GM10847 (cell line): Measurements from ENCODE around the gene TRMT61A.

ENCODE experiments used
- POLR2A ChIP-seq: IDR thresholded peaks from 2 replicates; pipeline ENCODE4 v1.6.1; 2011; ENCODE audit not compliant: insufficient read length; ENCODE audit errors: extremely low read depth

Gene TRMT61A

DNA sequence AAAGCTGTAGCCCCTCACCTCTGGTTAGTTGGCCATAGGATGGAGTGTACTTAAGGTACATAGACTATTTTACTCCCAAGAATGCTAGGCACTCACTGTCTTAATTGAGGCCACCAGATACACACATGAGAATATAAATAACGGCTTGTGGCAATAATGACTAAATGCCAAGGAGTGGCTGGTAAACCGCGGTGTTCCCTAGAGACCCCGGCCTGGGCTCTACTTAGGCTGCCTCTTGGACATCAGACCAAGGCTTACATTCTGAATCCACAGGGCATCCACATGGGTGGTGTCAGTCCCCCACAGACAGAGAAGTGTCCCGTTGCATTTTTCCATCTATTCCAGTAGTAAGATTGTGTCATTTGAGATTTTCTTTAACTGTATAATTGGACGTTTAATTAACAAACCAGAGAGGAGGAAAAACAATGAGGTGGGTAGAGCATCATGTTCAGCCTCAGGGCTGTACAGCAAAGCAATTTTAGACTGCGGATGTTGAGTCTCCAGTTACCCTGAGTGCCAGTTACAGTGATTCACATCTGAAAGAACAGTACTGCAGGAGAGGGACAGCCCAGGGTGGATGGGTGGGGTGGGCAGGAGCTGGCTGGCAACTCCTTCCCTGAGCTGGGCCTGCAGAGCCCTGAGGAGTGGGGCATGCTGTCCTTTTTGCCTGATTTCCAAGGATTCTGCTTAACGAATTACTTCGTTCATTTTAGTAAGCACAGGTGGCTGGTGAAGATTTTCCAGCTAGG is 26.9 kb upstream of the TRMT61A start:
- TF ChIP-seq POLR2A, result no peak

DNA sequence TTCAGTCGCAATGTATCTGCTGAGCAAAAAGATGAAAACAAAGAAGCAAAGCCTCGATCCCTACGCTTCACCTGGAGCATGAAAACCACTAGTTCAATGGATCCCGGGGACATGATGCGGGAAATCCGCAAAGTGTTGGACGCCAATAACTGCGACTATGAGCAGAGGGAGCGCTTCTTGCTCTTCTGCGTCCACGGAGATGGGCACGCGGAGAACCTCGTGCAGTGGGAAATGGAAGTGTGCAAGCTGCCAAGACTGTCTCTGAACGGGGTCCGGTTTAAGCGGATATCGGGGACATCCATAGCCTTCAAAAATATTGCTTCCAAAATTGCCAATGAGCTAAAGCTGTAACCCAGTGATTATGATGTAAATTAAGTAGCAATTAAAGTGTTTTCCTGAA is 26.1 kb upstream of the TRMT61A start:
- no peak for TF ChIP-seq POLR2A

DNA sequence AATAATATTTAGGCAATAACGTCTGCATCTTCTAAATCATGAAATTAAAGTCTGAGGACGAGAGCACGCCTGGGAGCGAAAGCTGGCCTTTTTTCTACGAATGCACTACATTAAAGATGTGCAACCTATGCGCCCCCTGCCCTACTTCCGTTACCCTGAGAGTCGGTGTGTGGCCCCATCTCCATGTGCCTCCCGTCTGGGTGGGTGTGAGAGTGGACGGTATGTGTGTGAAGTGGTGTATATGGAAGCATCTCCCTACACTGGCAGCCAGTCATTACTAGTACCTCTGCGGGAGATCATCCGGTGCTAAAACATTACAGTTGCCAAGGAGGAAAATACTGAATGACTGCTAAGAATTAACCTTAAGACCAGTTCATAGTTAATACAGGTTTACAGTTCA is 25.7 kb upstream of the TRMT61A start:
- no peak for TF ChIP-seq POLR2A

DNA sequence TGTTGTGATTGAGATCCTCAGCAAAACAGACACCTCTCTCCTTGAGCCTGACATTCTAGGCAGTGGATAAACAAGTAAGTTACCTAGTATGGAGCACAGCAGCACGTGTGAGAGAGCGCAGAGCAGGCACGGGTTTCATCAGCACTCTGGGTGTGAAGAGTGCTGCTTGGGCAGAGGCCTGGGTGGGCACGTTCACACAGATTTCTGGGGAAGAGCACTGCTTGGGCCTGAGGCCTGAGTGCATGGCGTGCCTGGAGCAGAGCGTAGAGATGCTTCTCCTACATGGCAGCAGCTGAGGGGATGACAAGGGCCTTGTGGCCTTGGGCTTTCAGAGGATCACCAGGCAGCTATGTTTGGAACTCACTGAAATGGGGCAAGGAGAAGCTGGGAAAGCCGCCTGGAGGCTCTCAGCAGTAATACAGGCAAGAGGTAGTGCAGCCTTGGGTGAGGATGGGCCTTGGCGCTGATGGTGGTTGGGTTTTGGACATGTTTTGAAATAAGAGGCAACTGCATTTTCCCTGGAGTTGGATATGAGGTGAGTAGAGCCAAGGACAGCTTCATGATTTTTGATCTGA is 23.9 kb upstream of the TRMT61A start:
- TF ChIP-seq POLR2A, result no peak

DNA sequence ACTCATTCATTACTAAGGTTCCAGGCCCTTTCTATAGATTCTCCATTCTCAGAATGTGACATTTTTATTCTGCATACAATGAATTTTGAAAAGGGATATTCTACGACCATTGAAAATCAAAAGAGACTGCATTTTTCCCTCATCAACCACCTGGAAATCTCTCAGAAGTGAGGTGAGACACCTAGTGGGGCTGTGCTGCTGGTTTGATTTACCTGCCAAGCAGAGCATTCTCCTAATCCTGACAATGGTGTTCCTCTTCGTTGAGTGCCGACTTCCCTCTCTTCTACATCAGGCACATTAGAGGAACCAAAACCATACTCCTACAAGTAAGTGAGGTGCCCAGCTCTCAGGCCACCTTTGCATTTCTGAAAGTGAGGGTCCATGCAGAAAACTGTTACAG is 21.2 kb upstream of the TRMT61A start:
- no peak for TF ChIP-seq POLR2A

DNA sequence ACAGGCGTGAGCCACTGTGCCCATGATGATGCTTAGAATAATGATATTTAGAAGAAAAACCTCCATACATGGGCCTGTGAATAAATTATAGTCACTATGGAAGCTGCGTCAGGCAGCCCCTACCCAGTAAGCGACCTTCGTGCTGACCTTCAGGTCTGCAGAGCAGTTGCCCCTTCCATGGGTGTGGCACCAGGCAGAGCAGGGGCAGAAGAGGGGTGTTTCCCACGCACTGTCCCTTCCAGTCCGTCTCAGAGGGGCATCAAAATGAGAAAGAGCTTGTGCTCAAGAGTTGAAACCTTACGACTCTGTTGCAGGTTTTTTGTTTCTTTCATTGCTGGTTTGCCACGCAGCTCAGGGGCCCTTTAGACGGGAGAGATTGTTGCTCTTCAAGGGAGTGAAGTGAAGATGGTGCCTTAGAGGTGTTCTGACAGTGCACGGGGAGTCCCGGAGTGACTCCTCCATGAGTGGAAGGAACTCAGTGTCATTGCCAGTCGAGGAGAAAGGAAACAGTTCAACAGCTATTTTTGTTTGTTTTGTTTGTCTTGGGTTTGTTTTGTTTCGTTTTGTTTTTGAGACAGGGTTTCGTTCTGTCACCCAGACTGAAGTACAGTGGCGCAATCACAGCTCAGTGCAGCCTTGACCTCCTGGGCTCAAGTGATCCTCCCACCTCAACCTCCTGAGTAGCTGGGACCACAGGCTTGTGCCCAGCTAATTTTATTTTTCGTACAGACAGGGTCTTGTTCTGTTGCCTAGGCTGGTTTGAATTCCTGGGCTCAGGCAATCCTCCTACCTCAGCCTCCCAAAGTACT is 20.3 kb upstream of the TRMT61A start:
- no peak for TF ChIP-seq POLR2A

DNA sequence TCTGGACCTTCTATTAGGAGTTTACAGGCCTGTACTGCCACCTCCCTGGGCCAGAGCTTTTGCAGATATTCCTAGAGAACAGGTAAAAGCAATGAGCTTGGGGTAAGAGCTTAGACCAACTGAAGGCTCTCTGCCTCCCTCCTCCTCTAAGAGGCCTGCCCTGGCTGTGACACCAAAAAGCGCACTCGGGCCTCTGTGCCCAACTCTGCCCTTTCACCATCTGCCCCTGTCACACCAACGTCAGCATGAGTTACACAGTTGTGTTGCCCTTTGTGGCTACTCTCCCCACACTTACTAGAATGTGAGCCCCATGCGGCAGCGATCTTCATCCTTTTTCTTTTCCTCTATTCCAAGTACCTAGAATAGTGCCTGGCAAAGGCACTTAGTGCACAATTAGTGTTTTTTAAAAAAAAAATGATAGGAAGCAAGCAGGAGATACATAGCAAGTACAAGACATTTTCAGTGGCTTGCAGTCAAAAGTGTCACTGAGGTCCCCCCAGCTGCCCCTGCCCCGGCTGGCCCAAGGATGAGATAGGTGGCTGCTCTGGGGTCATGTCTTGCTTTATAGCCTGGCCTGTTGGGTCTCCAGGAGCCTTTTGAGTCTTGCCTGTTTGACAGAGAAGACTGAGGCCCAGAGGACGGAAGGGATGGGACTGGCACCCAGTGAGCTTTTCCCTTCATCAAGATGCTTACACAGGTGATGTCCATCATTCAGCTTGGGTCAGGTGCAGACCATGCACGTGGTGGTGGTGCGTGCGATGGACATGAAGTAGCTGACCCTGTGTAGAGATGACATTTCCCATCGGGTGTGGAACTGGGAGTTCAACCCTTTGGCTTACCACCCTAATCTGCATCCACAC is 18.9 kb upstream of the TRMT61A start:
- TF ChIP-seq POLR2A, result no peak

DNA sequence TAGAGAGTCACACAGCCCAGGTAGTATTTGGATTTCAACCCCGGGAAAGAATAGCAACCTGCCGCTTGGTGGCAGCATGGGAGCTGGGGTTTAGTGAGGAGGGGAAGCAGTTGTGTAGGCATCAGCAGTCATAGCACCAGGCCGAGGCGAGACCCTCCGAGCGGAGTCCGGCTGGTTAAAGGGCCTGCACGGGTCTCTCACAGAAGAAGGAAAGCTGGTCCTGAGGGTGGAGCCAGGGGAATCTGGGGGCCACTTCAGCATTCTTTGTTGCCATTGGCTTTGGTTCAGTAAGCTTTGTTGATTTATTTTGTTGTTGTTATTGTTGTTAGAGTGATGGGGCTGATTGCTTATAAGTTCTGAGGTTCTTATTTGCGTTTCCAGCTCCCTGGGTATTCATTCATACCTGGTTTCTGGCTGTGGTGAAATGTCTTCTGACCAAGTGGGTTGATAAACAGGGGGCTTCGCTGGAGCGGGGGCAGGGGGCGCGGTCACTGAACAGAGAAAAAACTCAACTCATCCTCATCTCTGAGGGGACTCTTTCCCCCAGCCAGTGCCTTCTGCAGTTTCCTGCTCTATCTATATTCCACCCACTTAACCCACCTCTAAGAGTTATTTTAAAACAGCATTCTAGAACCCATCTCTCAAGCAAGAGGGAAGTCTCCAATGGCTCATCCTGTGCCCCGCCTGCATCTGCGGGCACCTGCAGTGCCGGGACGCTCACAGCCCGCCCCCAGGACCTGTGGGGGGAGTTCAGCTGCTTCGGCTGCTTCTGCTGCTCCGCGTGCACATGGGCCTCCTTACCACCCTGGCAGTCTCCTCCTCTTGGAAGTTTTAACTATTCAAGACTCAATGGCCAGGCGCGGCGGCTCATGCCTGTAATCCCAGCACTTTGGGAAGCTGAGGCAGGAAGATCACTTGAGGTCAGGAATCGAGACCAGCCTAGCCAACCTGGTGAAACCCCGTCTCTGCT is 18.0 kb upstream of the TRMT61A start:
- TF ChIP-seq POLR2A, result no peak

DNA sequence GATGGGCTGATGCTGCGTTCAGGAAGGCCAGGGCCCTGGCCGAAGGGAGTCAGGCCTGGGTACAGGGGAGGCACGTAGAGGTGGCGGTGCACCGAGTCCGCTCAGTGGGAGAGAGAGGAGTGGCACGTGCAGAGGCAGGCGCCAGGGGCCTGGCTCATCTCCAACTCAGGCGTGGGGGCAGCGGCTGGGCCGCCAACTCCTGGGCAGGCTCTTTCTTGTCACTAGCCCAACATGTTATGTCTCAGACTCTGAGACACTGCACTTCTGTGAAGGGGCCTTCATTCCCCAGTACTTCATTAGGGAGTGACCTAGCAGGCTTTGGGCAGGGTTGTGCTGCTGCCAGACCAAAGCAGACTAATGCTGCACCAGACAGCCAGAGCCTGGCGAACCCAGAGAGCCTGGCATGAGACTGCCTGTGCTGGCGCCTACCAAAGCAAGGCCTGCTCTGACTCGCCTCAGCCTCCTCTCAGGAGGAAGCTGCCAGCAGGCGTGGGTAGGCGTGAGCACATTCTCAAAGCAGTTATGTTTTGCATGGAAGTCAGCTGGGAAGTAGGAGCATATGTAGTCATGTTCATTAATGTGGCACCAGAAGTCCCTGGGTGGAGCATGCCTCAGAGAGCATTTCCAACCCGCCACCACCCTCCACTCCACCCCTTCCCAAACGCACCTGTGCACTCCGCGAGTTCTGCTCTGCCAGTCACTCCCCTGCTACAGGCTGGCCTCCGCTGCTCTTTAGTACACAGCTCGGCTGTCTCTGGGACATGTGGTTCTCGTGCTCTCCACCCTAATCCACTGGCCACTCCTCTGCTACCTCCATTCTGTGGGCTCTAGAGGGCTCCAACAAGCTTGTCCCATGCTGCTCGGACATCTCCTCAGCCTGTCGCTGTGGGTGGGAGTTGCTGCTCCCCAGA is 16.0 kb upstream of the TRMT61A start:
- TF ChIP-seq POLR2A, result no peak

DNA sequence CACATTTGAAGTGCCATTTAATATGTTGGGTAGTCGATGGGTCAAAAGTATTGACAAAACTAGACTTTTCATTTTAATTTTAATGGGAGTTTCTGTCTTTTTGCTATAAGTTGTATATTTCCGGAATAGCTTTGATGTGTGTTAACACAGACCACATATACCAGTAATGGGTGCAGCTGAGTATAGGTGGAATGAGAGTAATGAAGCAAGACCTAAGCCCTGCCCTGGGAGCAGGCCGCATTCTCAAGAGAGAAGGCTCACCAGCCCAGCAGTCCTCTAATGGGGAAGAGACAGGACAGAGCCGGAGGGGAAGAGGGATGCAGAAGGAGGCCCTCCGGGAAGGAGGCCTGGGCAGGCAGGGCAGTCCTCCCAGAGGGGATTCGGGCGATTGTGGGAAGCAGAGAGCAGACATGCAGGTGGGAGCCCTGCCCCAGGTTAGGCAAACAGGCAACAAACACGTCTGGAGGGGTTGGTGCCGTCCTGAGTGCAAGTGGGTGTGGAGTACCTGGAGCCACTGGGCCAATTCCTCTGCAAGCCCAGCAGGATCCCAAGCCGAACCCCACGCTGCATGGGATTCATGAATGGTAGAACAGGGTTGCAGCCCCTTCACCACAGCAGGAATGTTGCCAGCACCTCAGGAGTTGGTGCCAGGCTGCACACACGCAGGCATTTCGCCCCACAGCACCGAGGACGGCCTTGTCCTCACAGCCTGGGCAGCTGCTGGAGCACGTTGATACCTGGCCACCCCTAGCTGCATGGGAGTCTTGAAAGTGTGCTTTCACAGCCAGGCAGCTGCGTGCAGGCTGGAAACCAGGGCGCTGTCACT is 14.2 kb upstream of the TRMT61A start:
- no peak for TF ChIP-seq POLR2A

DNA sequence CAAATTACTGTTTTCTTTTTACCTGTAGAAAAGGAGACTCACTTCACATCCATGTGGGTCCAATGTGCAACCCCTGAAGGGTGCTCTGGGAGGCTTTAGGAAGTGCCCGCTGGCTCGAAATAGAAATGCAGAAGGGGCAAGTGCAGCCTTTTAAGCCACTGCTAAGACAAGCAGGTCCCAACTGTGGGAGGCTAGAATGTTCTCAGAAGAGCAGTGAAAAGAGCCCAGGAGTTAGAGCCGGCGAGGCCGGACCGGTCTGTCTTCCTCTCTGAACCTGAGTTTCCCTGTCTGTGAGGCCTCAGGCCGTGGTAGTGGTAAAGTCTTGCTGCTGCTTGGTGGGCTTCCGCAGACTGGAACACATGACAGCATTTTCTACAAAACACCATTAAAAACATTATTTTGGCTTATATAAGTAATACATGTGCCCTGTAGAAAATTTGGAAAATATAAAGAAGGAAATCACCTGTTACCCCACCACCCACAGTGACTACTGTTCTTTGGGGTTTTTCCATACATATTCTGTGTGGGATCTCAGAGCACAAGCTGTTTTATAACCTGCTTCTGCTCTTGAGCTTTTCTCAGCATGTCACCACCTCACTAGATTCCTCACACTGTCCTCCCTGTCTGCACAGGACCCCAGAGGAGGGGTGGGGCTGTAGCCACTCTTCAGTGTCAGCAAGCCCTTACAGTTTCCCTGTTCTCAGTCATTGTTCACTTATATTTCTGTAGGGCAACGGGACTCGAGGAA is 12.4 kb upstream of the TRMT61A start:
- TF ChIP-seq POLR2A, result no peak

DNA sequence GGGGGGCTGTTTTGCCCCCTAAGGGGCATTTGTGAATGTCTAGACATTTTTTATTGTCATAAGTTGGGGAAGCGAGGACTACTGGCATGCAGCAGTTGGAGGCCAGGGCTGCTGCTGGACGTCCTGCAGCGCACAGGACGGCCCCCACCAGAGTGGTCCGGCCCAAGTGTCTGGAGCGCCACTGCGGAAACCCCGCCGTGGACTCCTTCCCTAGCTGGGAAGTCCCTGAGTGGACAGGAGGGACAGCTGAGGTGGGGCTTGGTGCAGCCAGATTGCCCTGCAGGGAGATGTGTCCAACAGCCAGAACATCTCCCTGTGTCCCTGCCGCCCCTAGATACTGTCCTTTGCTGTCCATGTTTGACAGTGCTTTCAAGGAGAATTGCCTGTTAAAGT is 11.8 kb upstream of the TRMT61A start:
- TF ChIP-seq POLR2A, result no peak
